B cell (primary cell): ENCODE measurements around the gene PBX1.

Source experiments
- CTCF ChIP-seq: fragments of 200-600 bp; IDR thresholded peaks from one replicate; pipeline ENCODE4 v1.8.0; 2022; ENCODE audit warnings: antibody characterized with exemption, mild to moderate bottlenecking
- EZH2 ChIP-seq: IDR thresholded peaks from 2 replicates; pipeline ENCODE4 v1.6.1; 2012; ENCODE audit warnings: borderline replicate concordance, low read depth, mild to moderate bottlenecking, moderate library complexity, low read length; ENCODE audit not compliant: insufficient read depth, poor library complexity, severe bottlenecking

GRCh38 chr1:164755690-164756089 is 196.7 kb downstream of the PBX1 start:
- TF ChIP-seq CTCF: no peak
- TF ChIP-seq EZH2: no peak
